Epidermal melanocyte (primary cell): ENCODE results near the gene ANKHD1.

Source experiments
- DNase-seq: peaks from one replicate; pipeline ENCODE4 v3.0.0; 2011; ENCODE audit warnings: low spot score; ENCODE audit not compliant: insufficient read length

ANKHD1 gene

DNA sequence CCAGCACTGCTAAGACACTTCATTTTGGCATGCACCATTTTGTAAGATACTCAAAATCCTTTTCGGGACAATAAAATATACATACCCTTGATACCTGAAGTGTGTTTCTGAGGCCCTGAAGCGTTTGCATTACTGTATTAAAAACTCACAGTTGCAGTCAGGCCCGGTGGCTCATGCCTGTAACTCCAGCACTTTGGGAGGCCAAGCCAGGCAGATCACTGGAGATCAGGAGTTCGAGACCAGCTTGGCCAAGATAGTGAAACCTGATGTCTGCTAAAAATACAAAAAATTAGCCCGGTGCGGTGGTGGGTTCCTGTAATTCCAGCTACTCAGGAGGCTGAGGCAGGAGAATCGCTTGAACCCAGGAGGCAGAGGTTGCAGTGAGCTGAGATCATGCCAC, 143.4 kb downstream of the ANKHD1 start:
- no peak for DNase-seq

DNA sequence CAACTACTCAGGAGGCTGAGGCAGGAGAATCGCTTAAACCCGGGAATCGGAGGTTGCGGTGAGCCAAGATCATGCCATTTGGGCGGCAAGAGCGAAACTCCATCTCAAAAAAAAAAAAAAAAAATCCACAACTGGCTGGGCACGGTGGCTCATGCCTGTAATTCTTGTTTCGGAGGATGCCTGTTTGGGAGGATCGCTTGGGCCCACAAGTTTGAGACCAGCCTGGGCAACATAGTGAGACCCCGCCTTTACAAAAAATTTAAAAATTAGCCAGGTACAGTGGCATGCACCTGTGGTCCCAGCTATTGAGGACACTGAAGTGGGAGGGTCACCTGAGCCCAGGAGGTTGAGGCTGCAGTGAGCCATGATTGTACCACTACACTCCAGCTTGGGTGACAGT, 144.0 kb downstream of the ANKHD1 start:
- DNase-seq: no peak

- DNase-seq: no peak
These were observed 145.3 kb downstream of the ANKHD1 start for GRCh38 chr5:140546851-140547507.

- peak; percentile 73 for DNase-seq
These were observed 146.1 kb downstream of the ANKHD1 start, which contains the start of gene EIF4EBP3 for GRCh38 chr5:140547508-140548299. TSS of gene EIF4EBP3 (plus strand) at chr5:140547662. CDS start at chr5:140547738, 76 bp downstream.

DNA sequence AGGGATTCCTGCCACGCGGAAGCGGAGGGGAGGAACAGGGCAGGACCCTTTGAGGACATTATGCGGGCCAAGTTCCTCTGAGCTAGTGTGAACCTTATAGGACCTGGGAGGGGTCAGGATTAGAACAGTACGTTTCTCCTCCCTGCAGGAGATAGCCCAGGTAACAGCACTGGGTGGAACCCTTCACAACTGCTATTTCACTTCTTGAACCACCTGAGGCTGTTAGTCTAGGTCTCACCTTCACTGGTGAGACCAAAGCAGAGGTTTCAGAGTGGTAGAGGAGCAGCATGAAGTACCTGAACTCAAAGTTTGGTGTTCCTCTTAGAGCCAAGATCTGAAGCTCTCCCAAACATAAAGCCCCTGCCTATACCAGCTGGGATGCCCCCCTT, 146.7 kb downstream of the ANKHD1 start:
- no peak for DNase-seq

- no peak for DNase-seq
These were observed 147.2 kb downstream of the ANKHD1 start for GRCh38 chr5:140548791-140549190.

GRCh38 chr5:140549237-140550144, 147.9 kb downstream of the ANKHD1 start:
- DNase-seq: no peak

GRCh38 chr5:140550147-140551079, 148.8 kb downstream of the ANKHD1 start:
- no peak for DNase-seq

- no peak for DNase-seq
These were observed 150.2 kb downstream of the ANKHD1 start for GRCh38 chr5:140551872-140552271.

- DNase-seq: no peak
These were observed 152.0 kb downstream of the ANKHD1 start for GRCh38 chr5:140553657-140554056.

DNA sequence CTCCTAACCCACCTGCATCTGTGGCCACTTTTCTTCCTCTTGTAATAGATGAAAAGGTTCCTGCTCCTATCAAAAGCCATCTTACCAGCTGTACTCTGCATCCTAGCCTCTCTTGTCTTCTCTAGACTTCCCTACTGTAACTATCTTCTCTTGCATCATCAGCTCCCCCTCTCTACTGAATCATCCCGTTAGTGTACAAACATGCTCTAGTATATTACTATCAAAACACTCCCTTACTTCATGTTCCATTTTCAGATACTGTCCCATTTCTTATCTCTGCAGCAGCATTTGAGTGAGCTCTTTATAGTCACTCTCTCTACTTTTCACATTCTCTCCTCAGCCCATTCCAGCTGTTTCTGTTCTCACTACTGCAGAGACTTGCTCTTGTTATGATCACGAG, 152.8 kb downstream of the ANKHD1 start:
- no peak for DNase-seq

DNA sequence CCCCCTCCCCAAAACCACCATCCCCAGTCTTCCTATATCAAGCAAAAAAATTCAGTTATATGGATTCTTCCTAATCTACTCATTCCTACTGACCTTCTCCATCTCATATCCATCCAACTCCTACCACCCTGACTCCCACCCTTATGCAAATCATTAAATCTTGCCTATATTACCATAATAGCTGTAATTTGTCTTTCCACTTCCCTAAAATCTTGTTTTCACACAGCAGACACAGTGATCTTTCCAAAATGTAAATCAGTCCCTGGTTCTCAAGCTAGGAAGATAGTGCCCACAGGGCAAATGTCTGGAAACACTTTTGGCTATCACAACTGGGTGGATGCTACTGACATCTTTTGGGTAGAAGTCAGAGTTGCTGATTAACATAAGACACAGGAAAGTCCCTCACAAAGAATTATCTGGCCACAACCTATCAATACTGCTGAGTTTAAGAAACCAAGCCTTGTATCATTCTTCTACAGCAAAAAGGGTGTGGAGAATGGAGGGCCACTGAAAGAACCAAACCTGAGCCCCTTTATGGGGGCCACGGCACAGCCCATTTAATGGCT, 154.2 kb downstream of the ANKHD1 start:
- no peak for DNase-seq

- no peak for DNase-seq
These were observed 154.8 kb downstream of the ANKHD1 start for GRCh38 chr5:140556438-140556837.

DNA sequence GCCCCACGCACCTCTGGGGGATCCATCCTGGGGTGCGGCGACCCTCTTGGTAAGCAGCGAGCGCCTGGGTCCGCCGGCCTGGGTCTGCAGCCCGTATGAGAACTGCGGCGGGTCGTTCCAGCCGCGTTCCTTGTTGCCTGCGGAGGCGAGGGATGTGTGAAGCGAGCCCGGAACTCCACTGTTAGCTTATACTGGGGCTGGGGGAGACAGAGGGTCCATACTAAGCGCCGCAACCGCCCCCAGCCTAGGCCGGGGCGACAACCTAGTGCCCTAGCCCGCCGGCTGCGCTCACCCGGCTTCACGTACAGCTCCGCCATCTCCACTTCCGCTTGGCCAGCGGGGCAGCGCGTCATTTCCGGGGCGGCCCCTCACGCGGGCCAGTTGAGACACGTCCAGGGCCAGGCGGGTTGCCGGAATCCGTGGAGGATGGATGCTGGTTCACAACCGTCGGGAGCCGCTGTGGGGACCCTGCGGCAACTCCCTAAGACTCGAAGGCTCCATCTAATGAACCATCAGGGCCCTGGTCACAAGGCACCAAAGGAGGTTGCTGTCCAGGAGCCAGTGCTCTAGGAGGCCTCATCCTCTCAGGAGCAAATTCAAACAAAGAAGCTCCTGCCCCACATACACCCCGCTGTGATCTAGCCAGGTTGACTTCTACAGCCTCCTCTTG, 155.6 kb downstream of the ANKHD1 start, which contains the start of gene SRA1:
SRA1 (minus strand) TSS at position 338 of the 670 bp plus-strand sequence; CDS start at position 317, 21 bp downstream.
- DNase-seq: peak; percentile 96

DNA sequence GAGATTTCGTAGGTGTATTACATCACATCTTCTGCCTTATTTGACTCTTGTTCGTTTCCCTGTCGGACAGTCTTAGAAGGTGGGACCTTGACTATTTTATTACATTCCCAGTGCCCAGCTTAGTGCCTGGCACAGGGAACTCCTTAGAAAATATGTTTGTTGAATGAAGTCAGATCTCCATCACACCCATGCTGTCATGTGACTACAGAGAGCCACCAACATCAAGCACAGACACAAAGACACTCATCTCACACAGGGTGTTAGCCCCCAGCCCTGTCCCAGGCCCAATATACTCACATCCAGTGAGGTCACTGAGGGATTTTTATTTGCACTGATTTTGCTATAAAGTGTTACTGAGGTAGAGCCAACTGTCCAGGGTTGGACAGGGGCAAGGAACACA, 156.3 kb downstream of the ANKHD1 start:
- no peak for DNase-seq

DNA sequence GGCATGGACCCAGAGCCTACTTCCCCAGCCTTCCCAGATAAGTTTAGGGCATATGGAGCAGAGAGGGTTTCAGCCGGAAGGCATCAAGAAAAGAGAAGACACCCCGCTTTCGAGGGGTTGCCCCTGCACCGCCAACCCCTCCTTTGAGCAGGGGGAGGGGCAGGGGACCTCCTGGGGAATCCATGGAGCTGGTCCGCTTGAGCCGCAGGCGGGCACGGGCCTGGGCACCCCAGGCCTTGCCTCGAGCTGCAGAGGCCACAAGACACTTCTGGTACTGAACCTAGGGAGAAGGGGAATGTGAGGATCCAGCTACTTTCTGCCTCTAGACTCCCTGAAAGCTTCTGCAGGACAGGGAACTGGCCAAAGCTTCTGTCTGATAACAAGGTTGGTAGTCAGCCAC, 156.9 kb downstream of the ANKHD1 start:
- DNase-seq: no peak

DNA sequence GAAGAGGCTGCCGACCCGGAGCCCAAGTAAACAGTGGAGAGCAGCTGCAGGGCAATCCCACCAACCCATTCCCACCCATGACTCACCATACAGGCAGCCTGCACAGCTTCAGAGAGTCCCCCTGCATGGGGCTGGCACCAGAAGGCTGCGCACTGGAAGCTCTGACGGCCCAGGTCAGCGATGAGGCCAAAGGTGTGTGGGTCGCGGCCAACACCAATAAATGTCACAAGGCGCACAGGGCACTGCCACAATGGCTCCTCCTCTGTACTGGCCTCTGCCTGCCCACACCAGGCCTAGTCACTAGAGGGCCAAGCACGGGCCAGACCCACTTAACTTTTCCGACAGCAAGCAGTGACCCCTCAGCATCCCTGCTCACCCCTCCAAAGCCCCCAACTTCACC, 158.6 kb downstream of the ANKHD1 start:
- DNase-seq: no peak

- DNase-seq: no peak
These were observed 160.3 kb downstream of the ANKHD1 start for GRCh38 chr5:140561753-140562523.

- DNase-seq: no peak
These were observed 162.0 kb downstream of the ANKHD1 start for GRCh38 chr5:140563596-140563995.
